Superior temporal gyrus (tissue), 1 donor: ENCODE data around the gene NAMPT.

Experiments used
- DNase-seq: peaks from one replicate; pipeline ENCODE4 v3.0.0-alpha.2; 2016; ENCODE audit errors: extremely low spot score

NAMPT gene

GRCh38 chr7:106273009-106273668, 11.6 kb downstream of the NAMPT start:
- DNase-seq = no peak

GRCh38 chr7:106270122-106270977, 14.4 kb downstream of the NAMPT start:
- DNase-seq = no peak

- DNase-seq = no peak
Observed at GRCh38 chr7:106269254-106269961, 15.4 kb downstream of the NAMPT start.

- no peak for DNase-seq
Observed at GRCh38 chr7:106265133-106265532, 19.6 kb downstream of the NAMPT start.

- DNase-seq = no peak
Observed at GRCh38 chr7:106262221-106262881, 22.4 kb downstream of the NAMPT start.

- no peak for DNase-seq
Observed at GRCh38 chr7:106260136-106260561, 24.6 kb downstream of the NAMPT start.

- no peak for DNase-seq
Observed at GRCh38 chr7:106258789-106259188, 26.0 kb downstream of the NAMPT start.

DNA sequence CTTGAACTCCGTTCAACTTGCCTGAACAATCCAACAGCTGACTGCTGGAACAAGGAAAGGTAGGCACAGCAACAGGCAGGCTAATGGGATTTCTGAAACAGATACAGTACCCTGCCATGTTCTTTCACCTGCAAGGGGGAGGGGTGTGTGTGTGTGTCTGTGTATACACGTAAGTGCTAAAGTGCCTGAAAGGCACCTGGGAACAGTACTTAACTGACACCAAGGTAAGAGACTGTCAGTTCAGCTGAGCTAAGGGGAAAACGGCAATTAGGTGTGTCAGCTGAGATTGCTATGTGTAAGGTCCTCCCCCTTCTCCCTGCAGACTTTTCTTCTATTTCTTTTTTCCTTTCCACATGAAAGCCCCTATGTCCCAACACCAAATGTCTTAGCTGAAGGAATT, 27.0 kb downstream of the NAMPT start:
- DNase-seq = no peak

- no peak for DNase-seq
Observed at GRCh38 chr7:106256144-106256543, 28.6 kb downstream of the NAMPT start.

GRCh38 chr7:106255246-106255645, 29.5 kb downstream of the NAMPT start:
- no peak for DNase-seq

DNA sequence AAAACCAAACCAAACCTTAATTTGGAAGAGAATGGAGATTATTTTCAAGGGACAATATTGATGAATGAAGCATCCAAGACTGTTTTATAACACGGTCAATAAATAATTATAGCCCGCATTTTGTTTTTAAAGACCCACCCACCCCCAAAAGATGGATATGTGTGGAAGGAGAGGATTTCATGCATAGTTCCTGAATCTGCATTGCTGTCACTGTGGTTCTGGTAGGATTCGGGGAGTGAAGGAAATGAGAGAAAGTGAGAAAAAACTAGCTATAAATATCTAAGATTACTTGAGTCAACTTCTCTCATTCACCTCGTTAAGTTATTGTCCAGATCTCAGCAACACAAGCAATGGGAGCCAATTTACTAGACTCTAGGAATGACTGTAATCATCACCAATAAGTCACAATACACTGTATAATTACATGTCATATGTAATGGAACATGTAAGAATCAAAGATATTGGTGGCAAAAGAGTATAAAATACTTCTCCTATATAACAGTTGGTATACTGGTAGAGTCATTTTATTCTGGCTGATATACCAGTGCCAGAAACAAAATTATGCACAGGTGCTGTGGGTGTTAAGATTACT, 30.2 kb downstream of the NAMPT start:
- no peak for DNase-seq

- DNase-seq = no peak
Observed at GRCh38 chr7:106252568-106252967, 32.2 kb downstream of the NAMPT start.

- no peak for DNase-seq
Observed at GRCh38 chr7:106249488-106249887, 35.3 kb downstream of the NAMPT start.

- no peak for DNase-seq
Observed at GRCh38 chr7:106248600-106248999, 36.2 kb downstream of the NAMPT start.

GRCh38 chr7:106247841-106248240, 36.9 kb downstream of the NAMPT start:
- no peak for DNase-seq

DNA sequence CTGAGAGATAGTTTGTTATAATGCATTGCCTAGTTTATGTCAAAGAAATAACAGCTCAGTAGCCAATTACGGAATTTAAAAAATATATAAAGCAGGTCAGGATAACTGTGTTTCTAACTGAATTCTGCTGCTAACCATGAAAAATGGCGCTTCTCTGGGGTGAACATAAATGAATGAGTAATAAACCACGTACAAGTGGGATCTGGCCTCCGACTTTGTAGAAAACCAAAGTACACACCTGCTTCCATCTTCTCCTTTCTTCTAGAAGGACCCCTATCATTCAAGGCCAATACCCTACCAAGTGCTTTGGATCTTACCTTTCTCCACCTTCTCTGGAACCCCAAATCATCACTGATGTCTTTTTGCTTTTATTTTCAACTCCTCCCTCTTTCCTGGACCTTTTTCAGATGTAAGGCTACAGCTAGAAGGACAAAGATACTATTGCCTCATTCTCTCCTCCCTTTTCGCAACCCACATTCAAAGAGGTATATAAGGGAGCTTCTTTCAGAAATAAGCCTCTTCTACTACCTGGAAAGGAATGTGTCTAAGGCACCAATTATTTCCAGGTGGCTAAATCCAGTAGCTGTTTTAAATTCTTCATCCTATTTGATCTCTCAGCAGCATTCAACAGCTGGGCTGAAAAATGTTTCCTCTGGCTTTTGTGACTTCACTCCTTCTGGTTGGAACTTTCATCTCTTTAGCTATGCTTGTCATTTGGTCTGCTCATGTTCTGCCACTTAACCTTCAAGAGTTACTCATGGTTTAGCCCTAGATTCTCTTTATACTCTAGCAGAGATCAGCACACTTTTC, 37.7 kb downstream of the NAMPT start:
- DNase-seq = no peak

DNA sequence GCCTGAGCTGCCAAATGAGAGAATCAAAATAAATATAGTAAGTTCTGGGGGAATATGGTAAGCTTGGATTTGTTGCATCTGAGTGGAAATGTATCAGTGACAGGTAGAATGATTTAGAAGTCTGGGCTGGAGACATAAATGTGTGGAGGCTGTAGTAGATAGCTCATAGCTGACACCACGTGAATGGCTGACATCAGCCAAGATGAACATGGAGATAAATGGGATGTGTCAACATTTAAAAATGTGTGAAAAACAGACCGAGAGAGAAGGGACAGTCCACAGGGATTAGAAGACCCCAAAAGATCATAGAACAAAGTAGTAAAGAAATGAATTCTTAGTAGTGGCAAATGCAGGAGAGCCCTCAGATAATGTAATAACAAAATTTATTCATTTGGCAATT, 40.9 kb downstream of the NAMPT start:
- no peak for DNase-seq

GRCh38 chr7:106239406-106239805, 45.4 kb downstream of the NAMPT start:
- no peak for DNase-seq

- DNase-seq = no peak
Observed at GRCh38 chr7:106238830-106239229, 46.0 kb downstream of the NAMPT start.

- DNase-seq = no peak
Observed at GRCh38 chr7:106236065-106236464, 48.7 kb downstream of the NAMPT start.

- DNase-seq = no peak
Observed at GRCh38 chr7:106234425-106234824, 50.4 kb downstream of the NAMPT start.
